Osteoblast (primary cell): ENCODE results near the gene KCNC2. TPM values are rescaled to one million over a fixed set of nuclear protein-coding genes. Genes with fewer than 3 reads are reported as not detected.

Experiments used
- DNase-seq: peaks from one replicate; pipeline ENCODE4 v3.0.0; 2011; ENCODE audit warnings: low spot score, mixed read lengths; ENCODE audit not compliant: insufficient read length; ENCODE audit errors: missing footprints
- H2AFZ ChIP-seq: 2 replicates; pipeline ENCODE4 v1.6.0; 2011; ENCODE audit warnings: mild to moderate bottlenecking, low read length
- H3K27ac ChIP-seq: 2 replicates; pipeline ENCODE4 v1.5.1; 2011; ENCODE audit warnings: mild to moderate bottlenecking, low read depth, low read length, moderate library complexity
- H3K27me3 ChIP-seq: 2 replicates; pipeline ENCODE4 v1.6.0; 2012; ENCODE audit warnings: mild to moderate bottlenecking, control low read depth, inconsistent platforms, low read length, moderate library complexity; ENCODE audit not compliant: insufficient read depth
- H3K36me3 ChIP-seq: 2 replicates; pipeline ENCODE4 v1.5.1; 2011; ENCODE audit warnings: mild to moderate bottlenecking, low read length, control low read depth, moderate library complexity; ENCODE audit not compliant: insufficient read depth
- H3K4me1 ChIP-seq: 2 replicates; pipeline ENCODE4 v1.5.1; 2011; ENCODE audit warnings: mild to moderate bottlenecking, low read length, control low read depth, moderate library complexity; ENCODE audit not compliant: insufficient read depth
- H3K4me2 ChIP-seq: 2 replicates; pipeline ENCODE4 v1.6.0; 2011; ENCODE audit warnings: mild to moderate bottlenecking, low read length; ENCODE audit not compliant: insufficient read depth
- H3K4me3 ChIP-seq: fragments of 200-600 bp; sonication (generic); 3 replicates; pipeline ENCODE4 v1.5.1; 2012; ENCODE audit warnings: mild to moderate bottlenecking, low read length, inconsistent platforms; ENCODE audit not compliant: insufficient read depth
- H3K79me2 ChIP-seq: 2 replicates; pipeline ENCODE4 v1.6.0; 2012; ENCODE audit warnings: mild to moderate bottlenecking, low read length, control low read depth, inconsistent platforms; ENCODE audit not compliant: insufficient read depth
- H3K9me3 ChIP-seq: 2 replicates; pipeline ENCODE4 v1.5.1; 2011; ENCODE audit warnings: low read depth, low read length, control low read depth
- H4K20me1 ChIP-seq: 2 replicates; pipeline ENCODE4 v1.6.0; 2012; ENCODE audit warnings: mild to moderate bottlenecking, low read length, control low read depth; ENCODE audit not compliant: insufficient read depth
- CTCF ChIP-seq: IDR thresholded peaks from 2 replicates; pipeline ENCODE4 v1.5.1; 2011; ENCODE audit warnings: mild to moderate bottlenecking, low read depth, low read length, moderate library complexity; ENCODE audit errors: extremely low read depth
- total RNA-seq: library from RNA; depleted of rRNA; stranded (reverse); fragments of >200 nt; gene quantifications from 2 replicates; pipeline ENCODE4 v1.2.3, GENCODE V29; 2012

KCNC2 gene
- total RNA-seq, 1 donor = not detected

GRCh38 chr12:75184516-75184915 is 25.1 kb downstream of the KCNC2 start:
- no peaks in the 10 kb centered on the region for H3K79me2 ChIP-seq
- no peak for TF ChIP-seq CTCF
- no peaks in the 10 kb centered on the region for H3K36me3 ChIP-seq
- no peaks in the 10 kb centered on the region for H3K4me1 ChIP-seq
- no peak overlapping the region for H3K27ac ChIP-seq
- no peak overlapping the region for H3K4me3 ChIP-seq
- peaks cover 5% of the 10 kb centered on the region for H3K27me3 ChIP-seq
- H2AFZ ChIP-seq = no peak overlapping the region
- no peaks in the 10 kb centered on the region for H4K20me1 ChIP-seq
- no peaks in the 10 kb centered on the region for H3K9me3 ChIP-seq
- DNase-seq = no peak
- H3K4me2 ChIP-seq = no peak overlapping the region

DNA sequence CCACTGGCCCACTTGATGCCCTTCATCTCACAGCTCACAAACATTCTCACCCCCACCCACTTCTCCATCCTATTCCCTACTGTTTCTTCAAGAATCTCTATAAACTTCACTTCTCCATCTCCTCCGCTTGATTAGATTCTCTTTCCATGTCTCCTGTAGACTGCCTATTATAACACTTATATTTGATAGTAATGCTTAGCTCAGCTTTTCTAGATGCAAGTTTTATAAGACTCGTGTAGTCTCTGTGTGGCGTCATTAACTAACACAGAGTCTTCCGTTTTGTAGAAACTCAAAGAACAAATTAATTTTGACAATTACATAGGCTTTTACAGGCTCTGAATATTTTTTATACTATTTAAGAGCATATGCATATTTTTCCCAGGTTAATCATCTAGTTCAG is 25.7 kb downstream of the KCNC2 start:
- Histone ChIP-seq H3K79me2 (no peaks in the 10 kb centered on the region), H2AFZ (no peak overlapping the region), H3K4me1 (no peaks in the 10 kb centered on the region), H4K20me1 (no peaks in the 10 kb centered on the region), H3K4me3 (no peak overlapping the region), H3K27me3 (peaks cover 5% of the 10 kb centered on the region), H3K36me3 (no peaks in the 10 kb centered on the region), H3K4me2 (no peak overlapping the region), H3K9me3 (no peaks in the 10 kb centered on the region), H3K27ac (no peak overlapping the region)
- no peak for TF ChIP-seq CTCF
- no peak for DNase-seq

- Histone ChIP-seq H3K27me3 (peaks cover 5% of the 10 kb centered on the region), H3K27ac (peak overlapping the region; percentile 16)
These were observed 31.6 kb downstream of the KCNC2 start for GRCh38 chr12:75177997-75178396.

GRCh38 chr12:75172611-75173010 is 37.0 kb downstream of the KCNC2 start:
- Histone ChIP-seq H3K4me3 (no peak overlapping the region), H3K4me1 (no peaks in the 10 kb centered on the region), H3K36me3 (no peaks in the 10 kb centered on the region), H3K27ac (no peak overlapping the region), H3K9me3 (no peaks in the 10 kb centered on the region), H3K27me3 (no peaks in the 10 kb centered on the region), H4K20me1 (no peaks in the 10 kb centered on the region), H3K4me2 (no peak overlapping the region), H2AFZ (no peak overlapping the region), H3K79me2 (no peaks in the 10 kb centered on the region)
- no peak for DNase-seq
- TF ChIP-seq CTCF = no peak

More at GRCh38 chr12:75177997-75178396, 31.6 kb downstream of the KCNC2 start:
- no peaks in the 10 kb centered on the region for H3K79me2 ChIP-seq
- no peak overlapping the region for H3K4me2 ChIP-seq
- H3K4me3 ChIP-seq = no peak overlapping the region
- peak overlapping the region; percentile 52 for H2AFZ ChIP-seq
- DNase-seq = peak; percentile 23
- H3K36me3 ChIP-seq = no peaks in the 10 kb centered on the region
- no peak for TF ChIP-seq CTCF
- H3K9me3 ChIP-seq = no peaks in the 10 kb centered on the region
- no peaks in the 10 kb centered on the region for H4K20me1 ChIP-seq
- no peaks in the 10 kb centered on the region for H3K4me1 ChIP-seq
